SK-N-SH (cell line): ENCODE measurements around the gene MBP. TPM values are rescaled to one million over a fixed set of nuclear protein-coding genes. Genes with fewer than 3 reads are reported as not detected.

Source experiments
- CTCF ChIA-PET: fragments of 300-600, 350-600 bp; formaldehyde crosslinking; extraction: SDS; loops from one replicate; lab custom pipeline; 2021; lab: Yijun Ruan, JAX
- POLR2A ChIA-PET: fragments of 350-600 bp; sonication (Branson Sonifier 250); formaldehyde crosslinking; extraction: SDS; loops from one replicate; lab custom pipeline; 2020; ENCODE audit warnings: antibody characterized with exemption, inconsistent platforms; lab: Yijun Ruan, JAX
- DNase-seq: peaks from one replicate; pipeline ENCODE4 v3.0.0; 2012
- H2AFZ ChIP-seq: fragments of 200-600 bp; sonication (generic); 2 replicates; pipeline ENCODE4 v1.8.1; 2016; ENCODE audit warnings: antibody characterized with exemption, mild to moderate bottlenecking, low read depth
- H3F3A ChIP-seq: fragments of 200-600 bp; sonication (generic); replicated peaks from 2 replicates; pipeline ENCODE3; 2016; ENCODE audit warnings: antibody characterized with exemption, mild to moderate bottlenecking; ENCODE audit not compliant: insufficient read depth
- H3K27ac ChIP-seq, 2 experiments: fragments of 200-500 bp in 1 of 2; fragments of 200-600 bp in 1 of 2; sonication (Bioruptor generic) in 1 of 2; sonication (generic), shearing (Covaris generic) in 1 of 2; 2 replicates each; pipeline versions ENCODE4 v1.5.1 to v1.6.1; 2014 to 2016; ENCODE audit warnings: low read depth in 2 of 2, inconsistent platforms in 1 of 2, low read length in 1 of 2, mild to moderate bottlenecking in 1 of 2, mixed read lengths in 1 of 2
- H3K27me3 ChIP-seq: fragments of 200-600 bp; sonication (generic), shearing (Covaris generic); 2 replicates; pipeline ENCODE4 v1.6.1; 2016; ENCODE audit warnings: mixed run types; ENCODE audit not compliant: insufficient read depth
- H3K36me3 ChIP-seq, 2 experiments: fragments of 200-500 bp in 1 of 2; fragments of 200-600 bp in 1 of 2; sonication (Bioruptor generic) in 1 of 2; sonication (generic) in 1 of 2; replicated peaks in 1 of 2; 2 replicates each; pipeline versions ENCODE3 to v1.5.1; 2014 to 2016; ENCODE audit warnings: low read length in 1 of 2, mild to moderate bottlenecking in 1 of 2; ENCODE audit not compliant: insufficient read depth in 2 of 2, control insufficient read depth in 1 of 2
- H3K4me1 ChIP-seq, 2 experiments: fragments of 200-500 bp in 1 of 2; fragments of 200-600 bp in 1 of 2; sonication (Bioruptor generic) in 1 of 2; sonication (generic), shearing (Covaris generic) in 1 of 2; 2 replicates each; pipeline versions ENCODE4 v1.5.1 to v1.6.1; 2014 to 2016; ENCODE audit warnings: low read depth in 1 of 2, low read length in 1 of 2, mixed run types in 1 of 2; ENCODE audit not compliant: insufficient read depth in 2 of 2, control insufficient read depth in 1 of 2
- H3K4me2 ChIP-seq: fragments of 200-600 bp; sonication (generic), shearing (Covaris generic); 2 replicates; pipeline ENCODE4 v1.6.1; 2017; ENCODE audit warnings: mixed run types
- H3K4me3 ChIP-seq, 2 experiments: fragments of 200-500 bp in 1 of 2; fragments of 200-600 bp in 1 of 2; sonication (Bioruptor generic) in 1 of 2; sonication (generic), shearing (Covaris generic) in 1 of 2; 2 replicates each; pipeline versions ENCODE4 v1.5.1 to v1.8.1; 2014 to 2016; ENCODE audit warnings: low read depth in 2 of 2, inconsistent platforms in 1 of 2, low read length in 1 of 2, mild to moderate bottlenecking in 1 of 2, mixed read lengths in 1 of 2, moderate library complexity in 1 of 2
- H3K79me2 ChIP-seq: fragments of 200-600 bp; sonication (generic); 2 replicates; pipeline ENCODE4 v1.8.1; 2017; ENCODE audit warnings: mild to moderate bottlenecking; ENCODE audit not compliant: insufficient read depth
- H3K9ac ChIP-seq: fragments of 200-600 bp; sonication (generic); 2 replicates; pipeline ENCODE4 v1.6.1; 2017; ENCODE audit warnings: mixed run types
- H3K9me2 ChIP-seq: fragments of 200-600 bp; sonication (generic); 2 replicates; pipeline ENCODE4 v1.6.1; 2017; ENCODE audit warnings: mixed run types
- H3K9me3 ChIP-seq: fragments of 200-600 bp; sonication (generic); 2 replicates; pipeline ENCODE4 v1.6.1; 2017; ENCODE audit warnings: mixed run types, mild to moderate bottlenecking, moderate library complexity
- H4K20me1 ChIP-seq: fragments of 200-600 bp; sonication (generic); 2 replicates; pipeline ENCODE4 v1.6.1; 2017; ENCODE audit warnings: mild to moderate bottlenecking, mixed run types; ENCODE audit not compliant: insufficient read depth
- CTCF ChIP-seq: fragments of 200-600 bp; sonication (generic); IDR thresholded peaks from 2 replicates; pipeline ENCODE4 v1.6.1; 2017; ENCODE audit warnings: antibody characterized with exemption, mild to moderate bottlenecking, moderate library complexity
- EP300 ChIP-seq, 2 experiments: IDR thresholded peaks; 2 replicates each; pipeline versions ENCODE4 v1.4.0 to v1.6.1; 2012; ENCODE audit warnings: borderline replicate concordance in 1 of 2, low read depth in 1 of 2, low read length in 1 of 2
- FOXJ3 ChIP-seq: sonication (generic); formaldehyde crosslinking; IDR thresholded peaks from 2 replicates; pipeline ENCODE4 v1.5.1; 2020; ENCODE audit warnings: mild to moderate bottlenecking, missing genetic modification reagents
- FOXM1 ChIP-seq: IDR thresholded peaks from 2 replicates; pipeline ENCODE4 v1.4.0; 2012; ENCODE audit warnings: low read depth, mild to moderate bottlenecking
- GATA2 ChIP-seq: sonication (generic); formaldehyde crosslinking; IDR thresholded peaks from 2 replicates; pipeline ENCODE4 v1.5.0; 2020; ENCODE audit warnings: mild to moderate bottlenecking, missing genetic modification reagents
- JUND ChIP-seq: IDR thresholded peaks from 2 replicates; pipeline ENCODE4 v1.4.0; 2012
- MEF2A ChIP-seq: IDR thresholded peaks from 2 replicates; pipeline ENCODE4 v1.4.0; 2012; ENCODE audit warnings: low read depth, borderline replicate concordance
- NFIC ChIP-seq: IDR thresholded peaks from 2 replicates; pipeline ENCODE4 v1.4.0; 2012; ENCODE audit warnings: borderline replicate concordance
- POLR2AphosphoS5 ChIP-seq: IDR thresholded peaks from 2 replicates; pipeline ENCODE4 v1.6.1; 2012; ENCODE audit warnings: low read depth, low read length
- REST ChIP-seq: IDR thresholded peaks from 2 replicates; pipeline ENCODE4 v1.6.1; 2012; ENCODE audit warnings: mild to moderate bottlenecking, low read depth, low read length, moderate library complexity
- TCF12 ChIP-seq: IDR thresholded peaks from 2 replicates; pipeline ENCODE4 v1.4.0; 2012
- USF2 ChIP-seq: fragments of 150-350 bp; IDR thresholded peaks from 2 replicates; pipeline ENCODE4 v1.6.1; 2017; ENCODE audit warnings: antibody characterized with exemption, low read length, low read depth, borderline replicate concordance
- YY1 ChIP-seq: IDR thresholded peaks from 2 replicates; pipeline ENCODE4 v1.4.0; 2012; ENCODE audit warnings: low read depth, mild to moderate bottlenecking
- ZBTB33 ChIP-seq: IDR thresholded peaks from 2 replicates; pipeline ENCODE4 v1.4.0; 2012; ENCODE audit warnings: low read depth, borderline replicate concordance
- WGBS: methylation state at CpG from one replicate; pipeline ENCODE4 v1.1.6; 2017; ENCODE audit warnings: low lambda C conversion rate; 5-methylcytosine and 5-hydroxymethylcytosine counted together
- polyA plus RNA-seq, 3 experiments: library from polyadenylated mRNA; depleted of rRNA; stranded (reverse); fragments of >200 nt; gene quantifications; 2 replicates each; pipeline ENCODE4 v1.2.3, GENCODE V29; 2012

The MBP gene
- polyA plus RNA-seq, 1 of the 3 experiments (the other 2 are of a cell fraction) = 1.6 TPM

- Histone ChIP-seq H3K9me3 (no peaks in the 10 kb centered on the region), H3K9ac (no peak overlapping the region), H4K20me1 (no peaks in the 10 kb centered on the region), H3K4me1 (no peaks in the 10 kb centered on the region), H3K27me3 (no peaks in the 10 kb centered on the region), H3F3A (no peaks in the 10 kb centered on the region), H3K36me3 (no peaks in the 10 kb centered on the region), H3K4me3 (no peak overlapping the region), H3K79me2 (no peaks in the 10 kb centered on the region), H3K4me2 (no peak overlapping the region), H2AFZ (no peak overlapping the region), H3K9me2 (no peaks in the 10 kb centered on the region), H3K27ac (no peak overlapping the region)
- POLR2A ChIA-PET = no interaction called here
- 48% methylated on average over 7 of the region's 8 CpGs for WGBS
- CTCF ChIA-PET = interaction anchor here (0.6 kb wide), 1 partner anchor 1435 kb away, joined by 3 read pairs; no protein-coding TSS in a partner anchor
- TF ChIP-seq MEF2A (no peak), YY1 (no peak), JUND (no peak), ZBTB33 (no peak), POLR2AphosphoS5 (no peak), EP300 (IDR thresholded peaks at IDR 0.05; ENCODE audit: borderline replicate concordance in 1 of 2, low read depth in 1 of 2, low read length in 1 of 2) (no peak), TCF12 (no peak), CTCF (no peak), FOXM1 (no peak), FOXJ3 (CRISPR knock-in tag) (no peak), REST (no peak), GATA2 (no peak), USF2 (no peak), NFIC (no peak)
- DNase-seq = no peak
Measured at GRCh38 chr18:77162580-77162979, 30.0 kb upstream of the MBP start.
